ENCODE results near the gene GPATCH3.

Gene GPATCH3

GRCh38 chr1:26888231-26888630 lies 12.0 kb downstream of the GPATCH3 start:
- TF ChIP-seq REST (IDR thresholded peaks at IDR 0.05; ENCODE audit: insufficient read depth in 1 of 2, low read depth in 2 of 2, low read length in 2 of 2) (no peak), FOXP2 (optimal IDR thresholded peaks at IDR 0.05; ENCODE audit: borderline replicate concordance, extremely low read depth, extremely low read length, insufficient read depth) (no peak)

- TF ChIP-seq TAF1 (IDR thresholded peaks at IDR 0.05; ENCODE audit: borderline replicate concordance, insufficient read depth, low read length): no peak
These were observed 13.1 kb downstream of the GPATCH3 start for GRCh38 chr1:26887125-26887524.

GRCh38 chr1:26882696-26883463 lies 17.4 kb downstream of the GPATCH3 start:
- TF ChIP-seq FOXP2 (optimal IDR thresholded peaks at IDR 0.05; ENCODE audit: borderline replicate concordance, extremely low read depth, extremely low read length, insufficient read depth) (no peak), REST (IDR thresholded peaks at IDR 0.05; ENCODE audit: insufficient read depth in 1 of 2, low read depth in 2 of 2, low read length in 2 of 2) (no peak), POLR2AphosphoS5 (IDR thresholded peaks at IDR 0.05; ENCODE audit: low read depth, low read length) (no peak), SIN3A (IDR thresholded peaks at IDR 0.05; ENCODE audit: borderline replicate concordance, insufficient read depth, low read length) (no peak), TAF1 (IDR thresholded peaks at IDR 0.05; ENCODE audit: borderline replicate concordance, insufficient read depth, low read length) (no peak)

GRCh38 chr1:26879793-26880192 lies 20.5 kb downstream of the GPATCH3 start:
- TF ChIP-seq POLR2AphosphoS5 (IDR thresholded peaks at IDR 0.05; ENCODE audit: low read depth, low read length): no peak
- TF ChIP-seq REST (IDR thresholded peaks at IDR 0.05; ENCODE audit: insufficient read depth in 1 of 2, low read depth in 2 of 2, low read length in 2 of 2): no peak

GRCh38 chr1:26877326-26877725 lies 22.9 kb downstream of the GPATCH3 start:
- TF ChIP-seq POLR2AphosphoS5 (IDR thresholded peaks at IDR 0.05; ENCODE audit: low read depth, low read length) (no peak), REST (IDR thresholded peaks at IDR 0.05; ENCODE audit: insufficient read depth in 1 of 2, low read depth in 2 of 2, low read length in 2 of 2) (no peak), FOXP2 (optimal IDR thresholded peaks at IDR 0.05; ENCODE audit: borderline replicate concordance, extremely low read depth, extremely low read length, insufficient read depth) (no peak), TAF1 (IDR thresholded peaks at IDR 0.05; ENCODE audit: borderline replicate concordance, insufficient read depth, low read length) (no peak), SIN3A (IDR thresholded peaks at IDR 0.05; ENCODE audit: borderline replicate concordance, insufficient read depth, low read length) (no peak)

All from PFSK-1 (cell line).